Psoas muscle (tissue), 8 donors: Measurements from ENCODE around the gene TNFRSF19. TPM values are rescaled to one million over a fixed set of nuclear protein-coding genes. Genes with fewer than 3 reads are reported as not detected.
A peak's percentile ranks its signal among the peaks of the same experiment; 100 is the strongest.

Experiments
- ATAC-seq, 4 donors: fragments of 200-7000 bp; cut with Tn5 transposase; one replicate each; pipeline ENCODE4 v1.9.1; 2020; ENCODE audit warnings: moderate library complexity in 3 of 4, mild to moderate bottlenecking in 2 of 4
- DNase-seq, 2 donors: peaks; one replicate each; pipeline ENCODE4 v3.0.0-alpha.2; 2020
- H3K27ac ChIP-seq: fragments of 200-600 bp; one replicate; pipeline ENCODE4 v1.8.0; 2022
- H3K27me3 ChIP-seq, 3 donors: fragments of 200-600 bp in 1 of 3; one replicate each; pipeline versions ENCODE4 v1.6.1 to v1.8.0; 2013 to 2022; ENCODE audit warnings: low read length in 2 of 3, mild to moderate bottlenecking in 2 of 3, moderate library complexity in 1 of 3; ENCODE audit not compliant: insufficient read depth in 3 of 3
- H3K36me3 ChIP-seq, 2 donors: fragments of 200-600 bp in 1 of 2; one replicate each; pipeline versions ENCODE4 v1.6.1 to v1.8.0; 2013 to 2022; ENCODE audit warnings: low read depth in 1 of 2, mild to moderate bottlenecking in 1 of 2, moderate library complexity in 1 of 2; ENCODE audit not compliant: insufficient read depth in 1 of 2
- H3K4me1 ChIP-seq: fragments of 200-600 bp; one replicate; pipeline ENCODE4 v1.8.0; 2022
- H3K4me3 ChIP-seq: fragments of 200-600 bp; one replicate; pipeline ENCODE4 v1.8.0; 2022; ENCODE audit warnings: mild to moderate bottlenecking
- H3K9me3 ChIP-seq: fragments of 200-600 bp; one replicate; pipeline ENCODE4 v1.8.0; 2022
- CTCF ChIP-seq: fragments of 200-600 bp; IDR thresholded peaks from one replicate; pipeline ENCODE4 v1.8.0; 2022; ENCODE audit warnings: antibody characterized with exemption
- WGBS, 3 donors: extraction: QIAGEN DNeasy Blood & Tissue Kit; methylation state at CpG; one replicate each; pipeline versions ENCODE4 v1.1.6 to v1.1.7; 2013; 5-methylcytosine and 5-hydroxymethylcytosine counted together
- intact Hi-C, 2 donors: fragments of 100-400 bp; cut with DNase I; formaldehyde crosslinking; loops; one replicate each; pipeline versions ENCODE4 v1.11.0 to v1.14.2; 2022
- polyA plus RNA-seq, 3 donors: library from polyadenylated mRNA; stranded (reverse); fragments of 200-250 nt; gene quantifications; one replicate each; pipeline ENCODE4 v1.2.3, GENCODE V29; 2013
- total RNA-seq, 4 donors: library from RNA; stranded (reverse); fragmentation: NEBNext Ultra II Directional in 2 of 4; extraction: Animal tissue kit (Norgen Biotek cat#: 25700) in 2 of 4; gene quantifications; one replicate each; pipeline versions ENCODE4 v1.2.1 to v1.2.4, GENCODE V29; 2021 to 2023
- donor health status: healthy with polysubstance abuse.
- donor health status: DM: no; HTN: no; CAD: no; lungs with moderate emphysema.
- donor health status: Bipolar disorder and iron deficiency.
- donor health status: healthy.
- donor health status: DM: yes; HTN: yes; CAD: no.
- donor health status: DM: no; HTN: no; CAD: no.
- donor health status: DM: no; HTN: no; CAD: no.
- donor health status: DM: yes; HTN: yes; CAD: no.

TNFRSF19 gene
- total and polyA plus RNA-seq, 7 donors = 0.35 to 2.0 (median 0.55) TPM

GRCh38 chr13:23701186-23701585, 131.0 kb downstream of the TNFRSF19 start:
- no peaks in the 10 kb centered on the region for H3K27me3 ChIP-seq
- no peak for TF ChIP-seq CTCF
- 78 to 85% (median 84%) methylated on average over 5 of the region's 5 CpGs for WGBS, 3 donors
- H3K4me1 ChIP-seq = no peaks in the 10 kb centered on the region
- no peaks in the 10 kb centered on the region for H3K9me3 ChIP-seq
- peak overlapping the region; percentile 23 for H3K27ac ChIP-seq
- H3K36me3 ChIP-seq = no peaks in the 10 kb centered on the region
- DNase-seq (no peak), ATAC-seq (peak in 2 of 4 donors; percentile 5 to 26)
- H3K4me3 ChIP-seq = no peak overlapping the region
- intact Hi-C loops = loop anchor here in 1 of 2 donors (10.0 kb wide), 1 partner anchor 236 kb away; no protein-coding TSS in a partner anchor

- H3K27ac ChIP-seq = no peak overlapping the region
- no peaks in the 10 kb centered on the region for H3K36me3 ChIP-seq
- DNase-seq = peak; percentile 92 to 94
- intact Hi-C loops = loop anchor here in 1 of 2 donors (10.0 kb wide), 1 partner anchor 237 kb away; no protein-coding TSS in a partner anchor
- no peak overlapping the region for H3K4me3 ChIP-seq
- no peaks in the 10 kb centered on the region for H3K27me3 ChIP-seq
- H3K9me3 ChIP-seq = no peaks in the 10 kb centered on the region
- H3K4me1 ChIP-seq = no peaks in the 10 kb centered on the region
- 39 to 52% (median 42%) methylated on average over 12 of the region's 12 CpGs for WGBS, 3 donors
- peak; percentile 81 to 94 (median 90) for ATAC-seq
- TF ChIP-seq CTCF = no peak
These were observed 131.4 kb downstream of the TNFRSF19 start for GRCh38 chr13:23701636-23702035.

- 66 to 71% (median 68%) methylated on average over 11 of the region's 11 CpGs for WGBS, 3 donors
- Histone ChIP-seq H3K4me3 (no peak overlapping the region), H3K4me1 (no peaks in the 10 kb centered on the region), H3K9me3 (no peaks in the 10 kb centered on the region), H3K27ac (no peak overlapping the region), H3K36me3 (no peaks in the 10 kb centered on the region), H3K27me3 (no peaks in the 10 kb centered on the region)
- ATAC-seq (no peak), DNase-seq (no peak)
- no peak for TF ChIP-seq CTCF
- intact Hi-C loops = loop anchor here in 1 of 2 donors (10.0 kb wide), 1 partner anchor 239 kb away; no protein-coding TSS in a partner anchor
These were observed 133.1 kb downstream of the TNFRSF19 start for GRCh38 chr13:23703246-23703860.

- Histone ChIP-seq H3K27me3 (no peaks in the 10 kb centered on the region), H3K27ac (no peak overlapping the region), H3K4me1 (peaks cover 6% of the 10 kb centered on the region), H3K9me3 (no peaks in the 10 kb centered on the region), H3K36me3 (no peaks in the 10 kb centered on the region), H3K4me3 (no peak overlapping the region)
- ATAC-seq (no peak), DNase-seq (no peak)
- 79 to 88% (median 84%) methylated on average over 2 of the region's 2 CpGs for WGBS, 3 donors
- TF ChIP-seq CTCF = no peak
- intact Hi-C loops = loop anchor here in 1 of 2 donors (10.0 kb wide), 1 partner anchor 241 kb away; no protein-coding TSS in a partner anchor
These were observed 135.4 kb downstream of the TNFRSF19 start for GRCh38 chr13:23705583-23705982.
